HG03139 (cell line): ENCODE data around the gene TUT7.
A peak's percentile ranks its signal among the peaks of the same experiment; 100 is the strongest.
"Not testable (repeated sequence)": the region's sequence is repeated elsewhere in the genome, so short reads cannot be mapped to it uniquely, and the experiment has no call there.

Experiments used
- ATAC-seq: cut with Tn5 transposase; IDR thresholded peaks from one replicate; pipeline ENCODE4 v1.9.1; 2021; ENCODE audit not compliant: unreplicated experiment

The TUT7 gene

DNA sequence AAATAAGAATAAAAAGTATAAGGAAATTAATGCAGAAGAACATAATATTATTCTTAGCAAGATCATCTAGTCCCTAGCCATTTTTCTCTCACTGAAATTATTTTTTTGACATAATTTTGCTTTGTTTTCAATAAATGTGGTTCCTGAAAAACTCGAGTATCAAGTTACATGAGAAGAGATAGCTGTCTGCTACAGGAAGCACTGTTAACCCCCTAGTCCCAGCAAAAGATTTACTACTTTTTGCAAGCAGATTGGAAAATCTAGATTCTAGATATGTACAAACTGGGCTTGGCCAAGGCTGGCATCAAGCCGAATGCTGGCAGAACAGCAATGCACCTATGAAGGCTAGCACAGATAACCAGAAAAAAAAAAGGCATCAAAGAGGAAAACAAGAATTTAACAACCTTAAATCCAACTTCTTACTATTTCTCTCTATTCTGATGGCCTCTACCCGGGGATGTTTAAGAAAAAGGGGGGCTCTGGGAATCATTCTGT lies 49.9 kb downstream of the TUT7 start:
- ATAC-seq, result no peak

DNA sequence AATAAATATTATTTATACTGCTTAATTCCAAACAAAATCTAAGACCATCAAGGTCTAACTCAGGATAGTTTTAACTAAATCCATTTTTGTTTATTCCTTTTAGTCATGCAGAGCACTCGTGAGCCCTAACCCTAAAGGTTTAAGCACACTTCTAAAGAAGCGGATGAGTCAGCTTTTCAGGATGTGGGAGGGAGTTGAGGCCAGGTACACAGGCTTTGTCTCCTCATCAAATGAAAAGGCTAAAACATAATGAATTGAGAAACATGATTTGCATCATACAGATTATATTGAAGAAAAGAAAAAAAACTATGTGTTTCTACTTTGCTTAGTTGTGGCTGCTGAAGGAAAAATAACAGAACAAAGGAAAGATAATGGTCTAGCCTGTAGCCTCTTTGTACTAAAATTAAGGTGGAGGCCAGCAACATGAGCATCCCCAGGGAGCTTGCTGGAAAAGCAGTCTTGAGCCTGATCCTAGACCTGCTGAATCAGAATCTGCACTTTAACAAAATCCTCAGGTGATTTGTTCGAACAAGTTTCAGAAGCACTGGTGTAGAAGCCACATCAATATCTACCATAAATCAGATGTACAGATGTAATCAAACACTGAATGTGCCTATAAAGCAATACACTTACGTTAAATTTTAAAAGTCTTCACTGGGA lies 50.8 kb downstream of the TUT7 start:
- ATAC-seq, result no peak

DNA sequence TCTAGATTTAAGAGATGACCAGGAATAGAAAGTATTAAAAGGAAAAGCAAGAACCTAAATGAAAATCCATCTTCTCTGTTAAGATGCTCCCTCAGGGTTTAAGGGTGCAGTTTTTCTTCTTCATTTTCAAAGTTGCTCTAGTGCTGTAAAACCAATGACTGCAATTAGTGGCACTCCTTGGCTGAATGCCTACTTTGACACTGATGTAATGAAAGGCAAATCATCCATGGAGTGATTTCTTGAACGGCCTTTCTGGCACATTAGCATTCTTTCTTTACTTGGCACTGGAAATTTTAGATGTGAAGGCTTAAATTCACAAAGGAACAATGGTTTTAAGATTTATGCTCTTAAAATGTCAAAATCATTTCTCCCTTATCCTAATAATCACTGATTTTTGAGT lies 52.5 kb downstream of the TUT7 start:
- no peak for ATAC-seq

DNA sequence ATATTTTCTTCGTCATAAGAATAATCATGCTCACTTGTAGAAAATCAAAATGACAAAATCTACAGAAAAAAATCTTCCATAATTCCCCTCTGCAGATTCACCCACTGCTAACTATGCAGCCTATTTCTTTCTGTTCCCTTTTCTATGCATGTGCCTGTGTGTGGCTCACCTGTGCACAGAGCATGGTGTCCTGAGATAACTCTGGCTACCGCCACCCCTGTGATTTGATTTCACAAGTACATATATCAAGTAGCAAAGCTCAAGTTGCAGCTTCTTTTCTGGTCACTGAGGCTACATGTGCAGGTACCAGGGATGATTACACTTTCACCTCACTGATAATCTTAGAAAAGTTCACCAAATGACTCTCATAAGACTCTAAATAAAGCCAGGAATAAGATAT lies 53.5 kb downstream of the TUT7 start:
- no peak for ATAC-seq

DNA sequence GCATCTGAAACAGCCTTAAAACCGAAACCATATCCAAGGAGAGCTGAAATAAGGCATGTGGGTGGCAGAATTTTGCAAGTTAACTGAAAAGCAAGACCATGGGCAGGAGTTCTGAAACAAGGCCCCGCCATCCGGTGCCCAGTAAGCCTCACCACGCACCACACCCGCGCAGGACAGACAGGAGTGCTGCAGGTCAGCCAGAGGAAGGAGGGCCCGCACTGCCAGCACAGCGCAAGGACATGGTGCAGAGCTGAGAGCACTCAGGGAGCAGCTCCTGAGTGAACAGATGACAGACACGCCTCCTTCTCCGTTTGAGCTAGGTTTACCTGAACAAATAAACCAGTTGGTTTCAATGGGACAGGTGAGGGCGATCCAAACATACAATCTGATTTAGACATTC lies 55.3 kb downstream of the TUT7 start:
- ATAC-seq, result no peak

DNA sequence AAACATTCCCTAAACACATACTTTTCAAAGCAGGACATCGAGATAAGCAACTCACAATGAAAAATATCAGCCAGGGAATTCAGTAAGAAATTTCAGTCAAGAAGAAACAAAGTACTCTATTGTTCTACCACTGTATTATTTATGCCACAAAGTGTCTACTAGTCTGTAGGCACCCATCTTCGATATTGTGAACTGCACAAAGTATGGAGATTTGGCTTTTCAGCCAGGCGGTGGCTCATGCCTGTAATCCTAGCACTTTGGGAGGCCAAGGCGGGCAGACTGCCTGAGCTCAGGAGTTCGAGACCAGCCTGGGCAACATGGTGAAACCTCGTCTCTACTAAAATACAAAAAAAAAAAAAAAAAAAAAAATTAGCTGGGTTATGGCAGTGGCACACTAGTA lies 63.9 kb downstream of the TUT7 start:
- not testable (repeated sequence) for ATAC-seq

DNA sequence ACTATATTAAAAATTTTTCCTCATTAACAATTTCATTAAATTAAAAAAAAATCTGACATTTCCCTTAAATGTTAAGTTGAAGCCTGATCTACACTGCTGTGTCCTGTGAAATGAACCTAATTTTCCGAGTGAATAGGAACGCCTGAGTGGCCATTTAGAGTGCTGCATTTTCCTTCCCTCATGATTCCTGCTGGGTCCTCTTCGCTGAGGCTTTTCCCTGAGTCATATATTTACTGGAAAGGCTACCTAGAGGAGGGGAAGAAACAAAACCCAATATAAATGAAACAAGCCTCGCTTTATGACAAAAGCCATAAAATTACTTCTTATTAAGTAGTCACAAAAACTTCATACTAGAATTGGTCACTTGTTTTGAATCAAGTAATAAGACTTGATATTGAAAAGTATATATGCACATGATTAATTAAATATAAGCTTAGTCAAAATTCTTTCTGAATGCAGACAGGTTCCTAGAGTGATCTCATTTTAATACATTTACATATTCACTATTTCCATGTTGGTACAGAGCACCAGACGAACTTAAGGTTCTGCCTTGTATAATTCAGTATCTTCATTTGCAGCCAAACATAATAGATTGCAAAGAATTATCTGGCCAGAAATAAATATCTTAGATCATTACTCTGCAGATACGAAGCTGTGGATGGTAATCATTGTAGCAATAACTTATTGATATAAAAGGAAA lies 65.6 kb downstream of the TUT7 start:
- no peak for ATAC-seq

DNA sequence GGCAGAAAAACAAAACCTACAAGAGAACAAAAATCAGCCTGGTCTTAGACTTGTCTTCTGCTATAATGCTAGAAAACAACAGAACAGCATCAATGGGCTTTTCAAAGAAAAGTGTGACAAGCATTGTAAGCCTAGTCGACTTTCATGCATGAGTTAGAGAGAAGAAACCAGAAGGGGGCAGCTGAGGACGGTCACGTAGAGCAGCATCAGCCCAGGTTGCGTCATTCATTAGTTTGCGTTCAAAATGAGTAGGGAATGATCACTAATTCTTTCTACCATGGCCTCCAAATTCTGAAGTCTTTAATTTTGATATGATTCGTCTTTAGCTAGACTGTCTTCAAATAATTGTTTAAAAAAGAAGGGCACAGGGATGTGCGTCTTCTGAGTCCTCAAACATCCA lies 67.2 kb downstream of the TUT7 start:
- no peak for ATAC-seq

DNA sequence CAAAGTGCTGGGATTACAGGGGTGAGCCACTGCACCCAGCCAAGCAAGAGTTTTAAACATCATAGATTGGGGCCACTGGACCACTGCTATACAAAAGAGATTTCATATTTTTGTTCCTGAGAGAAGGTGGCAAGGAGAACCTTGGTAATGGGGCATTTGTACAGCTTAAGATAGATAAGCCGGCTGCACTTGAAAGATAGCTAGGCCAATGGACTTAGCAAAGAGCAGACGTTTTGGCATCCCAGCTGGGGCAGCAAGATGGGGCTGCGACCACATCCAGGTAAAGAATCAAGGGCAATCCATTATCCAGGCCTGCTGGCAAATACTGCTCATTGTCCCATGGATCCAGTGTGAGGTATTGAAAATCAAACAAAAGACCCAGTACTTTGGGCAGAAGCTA lies 67.9 kb downstream of the TUT7 start:
- no peak for ATAC-seq

DNA sequence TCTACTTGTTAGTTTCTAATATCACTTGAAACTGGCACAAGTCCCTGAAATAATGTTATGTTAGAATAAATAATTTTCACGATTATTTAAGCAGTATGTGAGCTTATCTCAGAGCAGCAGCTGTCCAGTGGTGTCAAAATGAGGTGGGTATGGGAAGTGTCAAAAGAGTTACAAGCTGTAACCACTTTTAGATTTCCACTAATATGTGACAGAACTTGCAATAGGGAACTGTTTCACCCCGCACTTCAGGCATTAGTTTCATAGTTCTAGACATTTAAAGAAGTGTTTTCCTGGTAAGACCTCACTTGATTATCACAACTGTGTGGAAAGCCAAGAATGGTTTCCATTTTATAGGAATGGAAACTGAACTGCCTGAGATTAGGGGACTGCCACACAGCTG lies 68.9 kb downstream of the TUT7 start:
- ATAC-seq, result no peak

DNA sequence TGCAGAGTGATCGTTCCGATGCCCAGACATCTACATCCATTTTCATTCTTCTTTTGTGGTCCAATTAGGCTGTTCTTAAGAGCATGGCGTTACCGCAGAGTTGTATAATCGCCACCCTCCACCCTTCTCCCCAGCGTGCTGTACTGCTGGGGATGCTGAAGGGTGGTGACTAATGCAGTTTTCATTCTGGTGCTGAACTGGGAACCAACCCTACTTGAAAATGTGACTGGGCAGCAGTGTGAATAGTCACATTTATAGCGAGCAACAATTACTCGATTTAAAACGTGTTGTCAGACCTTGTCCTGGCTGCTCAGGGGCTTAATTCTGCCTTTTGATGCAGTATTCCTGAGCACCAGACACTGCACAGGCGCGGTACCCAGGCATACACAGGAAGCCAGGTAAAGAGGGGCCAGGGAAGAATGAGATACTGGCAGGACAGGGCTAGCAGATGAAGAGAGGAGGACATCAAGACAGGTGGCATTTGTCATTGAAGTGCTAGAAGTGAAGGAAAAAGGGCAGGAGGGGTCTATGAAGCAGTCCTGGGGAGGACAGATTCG lies 71.2 kb downstream of the TUT7 start:
- peak; percentile 7 for ATAC-seq

DNA sequence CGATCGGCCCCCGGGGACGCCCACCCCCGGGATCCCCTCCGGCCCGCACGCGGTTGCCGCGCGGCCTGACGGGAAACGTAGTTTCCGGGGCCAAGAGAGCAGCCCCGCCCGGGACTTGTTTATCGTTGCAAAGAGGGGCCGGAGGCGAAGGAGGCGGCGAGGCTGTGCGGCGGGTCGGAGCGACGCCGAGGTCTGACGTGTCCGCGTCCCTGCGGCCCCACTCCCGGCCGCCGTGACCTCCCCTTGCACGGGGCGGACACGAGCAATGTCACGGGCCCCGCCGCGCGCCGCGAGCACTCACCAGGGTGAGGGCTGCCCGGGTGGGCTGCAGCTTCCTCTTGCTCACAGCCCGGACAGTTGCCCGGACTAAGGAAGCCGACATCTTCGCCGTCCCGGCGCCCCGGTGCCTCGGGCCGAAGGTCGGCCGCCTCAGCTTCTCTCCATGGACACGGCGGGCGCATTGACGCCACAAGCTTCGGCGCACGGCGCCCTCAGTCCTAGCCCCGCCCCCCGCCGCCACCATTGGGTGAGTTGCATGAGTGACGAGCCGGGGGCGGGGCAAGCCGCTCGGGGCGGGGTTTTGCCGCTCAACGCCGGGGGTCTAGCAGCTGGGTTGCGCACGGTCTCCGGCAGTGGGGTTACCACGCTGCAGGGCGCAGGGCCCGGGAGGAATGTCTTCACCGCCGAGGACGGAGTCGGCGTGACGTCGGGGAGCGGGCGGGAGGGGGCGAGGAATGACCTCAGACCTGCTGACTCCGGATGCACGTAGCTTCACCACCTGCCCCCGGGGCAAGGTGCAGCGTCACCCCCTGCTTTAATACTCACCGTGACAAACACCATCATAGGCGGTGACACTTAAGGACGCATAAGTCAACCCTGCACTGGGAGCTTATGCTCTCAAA lies 71.9 kb downstream of the TUT7 start, which contains the start of gene ISCA1:
Gene ISCA1 (minus strand): TSS at position 462 of the 902 bp plus-strand sequence. CDS start 80 bp downstream, at position 382.
- peak; percentile 70 for ATAC-seq

DNA sequence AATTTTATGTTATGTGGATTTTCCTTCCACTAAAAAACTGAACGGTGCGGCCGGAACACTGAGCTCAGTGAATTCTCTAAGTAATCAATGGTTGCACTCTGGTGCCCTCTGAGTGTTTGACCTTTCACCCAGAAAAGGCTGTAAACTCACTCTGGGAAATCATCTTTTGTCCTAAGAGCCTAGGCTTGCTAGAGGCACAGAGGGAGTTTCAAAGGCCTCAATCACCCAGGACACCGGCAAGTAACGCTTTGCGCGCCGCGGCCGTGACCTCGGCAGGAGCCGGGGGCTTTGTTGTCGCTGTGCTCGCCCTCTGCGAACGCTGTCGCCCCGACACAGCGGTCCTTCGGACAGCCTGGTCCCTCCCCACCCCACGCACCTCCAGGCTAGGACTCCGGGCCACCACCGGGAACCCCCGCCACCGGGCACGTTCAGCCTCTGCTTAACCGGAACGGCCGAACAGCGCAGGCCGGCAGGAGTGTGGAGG lies 72.6 kb downstream of the TUT7 start:
- ATAC-seq, result peak; percentile 22

DNA sequence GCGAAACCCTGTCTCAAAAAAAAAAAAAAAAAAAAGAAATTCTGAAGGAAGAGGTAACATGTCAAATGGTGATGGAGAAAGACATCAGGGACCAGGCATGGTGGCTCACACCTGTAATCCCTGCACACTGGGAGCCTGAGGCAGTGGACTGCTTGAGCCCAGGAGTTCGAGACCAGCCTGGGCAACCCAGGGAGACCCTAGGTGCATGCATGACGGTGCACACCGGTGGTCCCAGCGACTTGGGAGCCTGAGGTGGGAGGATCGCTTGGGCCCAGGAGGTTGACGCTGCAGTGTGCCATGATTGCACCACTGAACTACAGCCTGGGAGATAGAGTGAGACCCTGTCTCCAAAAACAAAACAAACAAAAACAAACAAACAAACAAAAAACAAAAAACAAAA lies 73.6 kb downstream of the TUT7 start:
- no peak for ATAC-seq

DNA sequence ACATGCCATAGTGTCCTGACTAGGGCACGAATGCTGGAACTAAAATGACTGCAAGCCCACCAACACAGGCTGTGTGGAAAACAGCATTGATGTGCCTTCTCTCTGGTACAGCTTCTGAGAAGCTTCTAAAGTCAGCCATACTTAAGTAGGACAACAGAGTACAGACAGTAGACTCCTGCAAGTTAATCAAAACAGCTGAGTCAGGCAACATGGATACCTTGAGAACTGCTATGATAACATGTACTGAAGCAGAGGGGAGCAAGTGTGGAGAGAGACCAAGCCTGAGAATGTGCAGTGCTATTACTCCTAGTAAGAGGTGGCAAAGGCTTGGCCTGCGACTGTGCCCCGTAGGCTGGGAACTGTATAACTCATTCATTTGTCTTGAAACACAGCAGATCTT lies 74.4 kb downstream of the TUT7 start:
- ATAC-seq, result no peak

DNA sequence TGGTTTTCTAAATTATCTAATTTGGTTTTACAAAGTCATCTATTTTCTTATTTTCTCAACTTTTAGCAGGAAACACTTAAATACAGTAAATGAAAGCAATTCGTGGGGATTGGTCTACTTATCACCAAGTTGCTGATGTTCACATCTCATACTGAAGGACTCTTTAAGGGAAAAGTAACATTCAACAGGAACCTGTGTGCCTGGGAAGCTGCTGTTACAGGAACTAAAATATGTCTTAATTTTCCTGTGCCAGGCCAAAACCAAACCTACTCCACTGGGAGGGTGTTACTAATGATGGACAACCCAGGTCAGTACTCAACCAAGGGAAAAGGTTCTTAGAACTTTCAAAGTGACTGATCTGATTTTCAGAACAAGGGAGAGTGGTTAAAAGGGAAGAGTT lies 77.1 kb downstream of the TUT7 start:
- ATAC-seq, result no peak

DNA sequence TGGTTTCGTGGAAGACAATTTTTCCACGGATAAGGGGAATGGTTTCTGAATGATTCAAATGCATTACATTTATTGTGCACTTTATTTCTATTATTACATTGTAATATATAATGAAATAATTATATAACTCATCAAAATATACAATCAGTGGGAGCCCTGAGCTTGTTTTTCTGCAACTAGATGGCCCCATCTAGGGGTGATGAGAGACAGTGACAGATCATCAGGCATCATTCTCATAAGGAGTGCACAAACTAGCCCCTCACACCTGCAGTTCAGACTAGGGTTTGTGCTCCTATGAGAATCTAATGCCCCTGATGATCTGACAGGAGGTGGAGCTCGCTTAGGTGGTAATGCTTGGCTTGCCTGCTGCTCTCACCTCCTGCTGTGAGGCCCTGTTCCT lies 78.2 kb downstream of the TUT7 start:
- no peak for ATAC-seq

DNA sequence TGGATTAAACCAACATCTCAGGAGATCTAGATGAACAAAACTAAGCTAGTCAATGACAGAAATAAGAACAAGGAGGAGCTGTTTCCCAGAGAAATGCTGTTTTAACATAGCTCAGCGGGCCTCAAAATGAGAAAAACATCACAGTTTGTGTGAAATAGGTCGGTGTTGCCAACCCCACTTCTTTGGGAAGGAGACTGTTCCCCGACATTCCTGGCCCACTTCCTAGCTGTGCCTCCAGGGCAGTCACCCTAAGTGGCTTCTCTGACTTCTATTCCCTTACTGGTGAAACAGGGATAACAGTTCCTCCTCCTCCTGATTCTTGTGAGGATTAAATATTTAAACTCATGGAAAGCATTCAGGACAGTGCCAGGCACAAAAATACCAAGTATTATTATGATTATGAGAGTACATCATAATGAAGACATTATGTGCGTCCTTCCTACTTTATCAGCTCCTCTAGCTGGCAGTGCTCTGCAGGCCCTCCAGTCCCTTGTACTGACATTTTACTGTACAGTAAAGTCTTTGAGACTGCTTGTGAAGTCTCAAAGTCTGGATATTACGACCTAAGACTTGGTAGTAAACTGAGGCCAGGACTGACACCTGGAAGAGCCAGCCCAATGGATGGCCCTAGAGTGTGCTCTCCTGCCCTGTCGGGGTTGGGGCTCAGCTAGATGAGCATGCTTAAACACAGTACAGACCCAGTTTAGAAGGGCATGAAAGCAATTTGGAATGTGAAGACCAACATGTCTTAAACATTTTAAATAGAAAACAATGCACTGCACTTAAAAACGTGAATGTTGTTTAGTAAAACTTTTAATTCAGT lies 79.2 kb downstream of the TUT7 start:
- no peak for ATAC-seq

DNA sequence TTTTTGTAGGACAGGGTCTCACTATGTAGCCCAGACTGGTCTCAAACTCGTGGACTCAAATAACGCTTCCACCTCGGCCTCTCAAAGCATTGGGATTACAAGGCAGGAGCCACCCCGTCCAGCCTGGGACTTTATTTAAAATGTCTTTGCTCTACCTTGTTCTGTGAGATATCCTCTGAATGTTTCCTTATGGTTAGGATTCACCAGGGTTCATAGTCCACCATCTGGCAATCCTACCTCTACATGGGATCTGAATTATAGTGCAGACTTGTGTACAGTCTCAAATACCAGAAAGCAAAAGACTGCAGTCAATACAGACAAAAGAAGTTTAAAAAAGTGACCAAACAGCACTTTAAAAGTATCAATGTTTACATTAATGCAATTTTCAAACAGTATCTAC lies 82.0 kb downstream of the TUT7 start:
- ATAC-seq, result no peak

DNA sequence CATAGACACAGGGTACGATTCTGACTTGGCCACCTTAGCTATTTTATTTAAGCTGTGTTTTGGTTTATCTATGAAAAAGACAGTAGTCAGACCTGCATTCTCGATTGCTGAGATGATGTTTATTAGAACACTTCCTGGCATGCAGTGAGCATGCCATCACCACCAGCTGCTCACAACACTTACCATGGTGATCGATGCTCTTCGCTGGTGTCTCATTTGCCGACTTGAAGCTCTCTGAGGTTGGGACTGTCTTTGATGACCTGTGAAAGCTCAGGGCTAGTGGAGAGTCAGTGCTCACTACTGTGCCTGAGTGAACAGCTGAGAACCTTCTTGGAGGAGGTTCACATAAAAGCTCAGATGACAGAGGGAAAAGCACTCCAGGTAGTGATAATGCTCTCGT lies 90.3 kb downstream of the TUT7 start:
- ATAC-seq, result no peak
